CD14-positive monocyte (primary cell): ENCODE measurements around the gene C22orf23. TPM values are rescaled to one million over a fixed set of nuclear protein-coding genes. Genes with fewer than 3 reads are reported as not detected.

Experiments used
- DNase-seq, 3 donors: peaks; one replicate each; pipeline ENCODE4 v3.0.0-alpha.2; 2011 to 2022
- H2AFZ ChIP-seq: 2 replicates; pipeline ENCODE4 v1.6.0; 2012; ENCODE audit warnings: mild to moderate bottlenecking, low read depth, low read length, inconsistent platforms; ENCODE audit not compliant: insufficient read depth, poor library complexity, severe bottlenecking
- H3K27ac ChIP-seq, 2 donors: 1 replicate in 1 of 2; 2 replicates in 1 of 2; pipeline ENCODE4 v1.5.1; 2012 to 2013; ENCODE audit warnings: low read length in 2 of 2, control low read depth in 1 of 2, inconsistent platforms in 1 of 2, low read depth in 1 of 2, mild to moderate bottlenecking in 1 of 2
- H3K27me3 ChIP-seq, 2 donors: one replicate each; pipeline versions ENCODE4 v1.6.0 to v1.6.1; 2011 to 2013; ENCODE audit warnings: low read length in 2 of 2; ENCODE audit not compliant: control insufficient read depth in 2 of 2, insufficient read depth in 2 of 2
- H3K36me3 ChIP-seq, 2 donors: replicated peaks in 1 of 2; 1 replicate in 1 of 2; 2 replicates in 1 of 2; pipeline versions ENCODE4 v1.5.1 to v1.6.1; 2012 to 2013; ENCODE audit warnings: low read length in 2 of 2, control low read depth in 1 of 2, inconsistent platforms in 1 of 2, mild to moderate bottlenecking in 1 of 2; ENCODE audit not compliant: insufficient read depth in 2 of 2, control insufficient read depth in 1 of 2
- H3K4me1 ChIP-seq, 2 donors: 1 replicate in 1 of 2; 2 replicates in 1 of 2; pipeline versions ENCODE4 v1.5.1 to v1.6.1; 2012 to 2013; ENCODE audit warnings: low read length in 2 of 2, control low read depth in 1 of 2, inconsistent platforms in 1 of 2, mild to moderate bottlenecking in 1 of 2, moderate library complexity in 1 of 2; ENCODE audit not compliant: insufficient read depth in 2 of 2, control insufficient read depth in 1 of 2
- H3K4me2 ChIP-seq: replicated peaks from 2 replicates; pipeline ENCODE3; 2012; ENCODE audit warnings: low read length, moderate library complexity, mild to moderate bottlenecking; ENCODE audit not compliant: poor library complexity, severe bottlenecking; ENCODE audit errors: extremely low read depth
- H3K4me3 ChIP-seq, 3 experiments: fragments of 200-600 bp in 1 of 3; sonication (generic) in 1 of 3; replicated peaks in 1 of 3; 1 replicate in 2 of 3; 2 replicates in 1 of 3; pipeline ENCODE4 v1.5.1; 2011 to 2013; ENCODE audit warnings: low read length in 3 of 3, mild to moderate bottlenecking in 3 of 3, control low read depth in 2 of 3, low read depth in 2 of 3, inconsistent platforms in 1 of 3, moderate library complexity in 1 of 3
- H3K79me2 ChIP-seq: 2 replicates; pipeline ENCODE4 v1.6.0; 2012; ENCODE audit warnings: mild to moderate bottlenecking, control low read depth, inconsistent platforms, low read length, moderate library complexity; ENCODE audit not compliant: insufficient read depth
- H3K9ac ChIP-seq: 2 replicates; pipeline ENCODE4 v1.6.0; 2017; ENCODE audit warnings: low read length, mild to moderate bottlenecking; ENCODE audit not compliant: insufficient read depth, poor library complexity, severe bottlenecking
- H3K9me3 ChIP-seq, 2 donors: replicated peaks in 1 of 2; 1 replicate in 1 of 2; 2 replicates in 1 of 2; pipeline versions ENCODE4 v1.5.1 to v1.6.1; 2012 to 2013; ENCODE audit warnings: low read length in 2 of 2, control low read depth in 1 of 2; ENCODE audit not compliant: control insufficient read depth in 1 of 2, insufficient read depth in 1 of 2
- H4K20me1 ChIP-seq: 2 replicates; pipeline ENCODE4 v1.6.0; 2012; ENCODE audit warnings: mild to moderate bottlenecking, low read length, control low read depth, moderate library complexity; ENCODE audit not compliant: insufficient read depth
- H3K27ac Mint-ChIP-seq, 7 donors: one replicate each; pipeline ENCODE4 v1.8.0; 2020; ENCODE audit warnings: mild to moderate bottlenecking in 7 of 7, mixed read lengths in 7 of 7, moderate library complexity in 6 of 7, inconsistent platforms in 2 of 7
- H3K27me3 Mint-ChIP-seq, 3 donors: one replicate each; pipeline ENCODE4 v1.8.0; 2021 to 2022; ENCODE audit warnings: low read depth in 3 of 3, mild to moderate bottlenecking in 3 of 3, mixed read lengths in 3 of 3, moderate library complexity in 3 of 3, inconsistent platforms in 1 of 3
- H3K36me3 Mint-ChIP-seq, 2 donors: one replicate each; pipeline ENCODE4 v1.8.0; 2020; ENCODE audit warnings: mixed read lengths in 2 of 2, inconsistent platforms in 1 of 2, mild to moderate bottlenecking in 1 of 2
- H3K4me1 Mint-ChIP-seq: one replicate; pipeline ENCODE4 v1.8.0; 2020; ENCODE audit warnings: mild to moderate bottlenecking, mixed read lengths
- H3K4me3 Mint-ChIP-seq, 2 donors: one replicate each; pipeline ENCODE4 v1.8.0; 2020; ENCODE audit warnings: mild to moderate bottlenecking in 2 of 2, mixed read lengths in 2 of 2, moderate library complexity in 1 of 2
- H3K9me3 Mint-ChIP-seq, 7 donors: one replicate each; pipeline ENCODE4 v1.8.0; 2020 to 2022; ENCODE audit warnings: mixed read lengths in 7 of 7, mild to moderate bottlenecking in 6 of 7, moderate library complexity in 6 of 7, inconsistent platforms in 2 of 7
- CTCF ChIP-seq: fragments of 200-600 bp; IDR thresholded peaks from one replicate; pipeline ENCODE4 v1.8.0; 2022; ENCODE audit warnings: antibody characterized with exemption, mild to moderate bottlenecking
- WGBS: methylation state at CpG from one replicate; pipeline ENCODE4 v1.1.5; 2013; ENCODE audit warnings: missing lambda C conversion rate; ENCODE audit not compliant: insufficient coverage; 5-methylcytosine and 5-hydroxymethylcytosine counted together
- intact Hi-C, 2 donors: fragments of 100-400 bp; cut with micrococcal nuclease; formaldehyde crosslinking; loops; one replicate each; pipeline versions ENCODE4 v1.15.0 to v1.15.1; 2023
- polyA plus RNA-seq, 3 donors: library from polyadenylated mRNA; depleted of rRNA in 1 of 3; unstranded in 2 of 3; stranded (reverse) in 1 of 3; fragments of 300-500 nt in 2 of 3; fragments of >200 nt in 1 of 3; fragmentation: Illumina TruSeq in 2 of 3; gene quantifications; 1 replicate in 2 of 3; 2 replicates in 1 of 3; pipeline ENCODE4 v1.2.3, GENCODE V29; 2012 to 2021

C22orf23 gene
- polyA plus RNA-seq, 3 donors, result not detected

- WGBS, result 86% methylated on average over 1 of the region's 11 CpGs
These were observed 31.2 kb downstream of the C22orf23 start for GRCh38 chr22:37922191-37922590.

GRCh38 chr22:37920126-37920525 is 33.3 kb downstream of the C22orf23 start:
- Histone ChIP-seq H3K27me3 (no peaks in the 10 kb centered on the region), H3K4me1 (peaks cover 7 to 9% of the 10 kb centered on the region in 2 donors), H3K9ac (peak overlapping the region; percentile 70), H3K4me2 (peak overlapping the region; percentile 79), H2AFZ (peak overlapping the region; percentile 90), H3K36me3 (peaks cover 22 to 44% of the 10 kb centered on the region in 2 donors), H3K79me2 (no peaks in the 10 kb centered on the region), H3K27ac (peak overlapping the region; percentile 42 to 87), H4K20me1 (no peaks in the 10 kb centered on the region), H3K4me3 (peak overlapping the region; percentile 16 to 74 (median 28)), H3K9me3 (no peaks in the 10 kb centered on the region)
- Mint-ChIP-seq H3K36me3 (peaks cover 30 to 39% of the 10 kb centered on the region in 2 donors), H3K27me3 (peaks cover 0 to 3% (median 2%) of the 10 kb centered on the region in 3 donors), H3K9me3 (no peaks in the 10 kb centered on the region), H3K4me1 (peaks cover 5% of the 10 kb centered on the region), H3K4me3 (peak overlapping the region; percentile 76 to 90), H3K27ac (peak overlapping the region; percentile 82 to 95 (median 89))
- no peak for TF ChIP-seq CTCF
- DNase-seq, result peak in 2 of 3 donors; percentile 31 to 33
- WGBS, result 0% methylated on average over 2 of the region's 5 CpGs
- intact Hi-C loops, result no loop called here

More at GRCh38 chr22:37922191-37922590, 31.2 kb downstream of the C22orf23 start:
- Histone ChIP-seq H3K27ac (no peak overlapping the region), H3K9me3 (no peaks in the 10 kb centered on the region), H4K20me1 (no peaks in the 10 kb centered on the region), H3K4me3 (no peak overlapping the region), H3K4me1 (peaks cover 7 to 9% of the 10 kb centered on the region in 2 donors), H3K9ac (no peak overlapping the region), H2AFZ (no peak overlapping the region), H3K4me2 (no peak overlapping the region), H3K27me3 (no peaks in the 10 kb centered on the region), H3K36me3 (peaks cover 35 to 52% of the 10 kb centered on the region in 2 donors), H3K79me2 (no peaks in the 10 kb centered on the region)
- no peak overlapping the region for H3K27ac Mint-ChIP-seq
- peaks cover 29 to 51% of the 10 kb centered on the region in 2 donors for H3K36me3 Mint-ChIP-seq
- DNase-seq, result no peak
- no peak overlapping the region for H3K4me3 Mint-ChIP-seq
- TF ChIP-seq CTCF, result no peak
- peaks cover 5% of the 10 kb centered on the region for H3K4me1 Mint-ChIP-seq
- no peaks in the 10 kb centered on the region for H3K9me3 Mint-ChIP-seq
- H3K27me3 Mint-ChIP-seq, result peaks cover 0 to 3% (median 2%) of the 10 kb centered on the region in 3 donors
- intact Hi-C loops, result no loop called here
